Measurements from ENCODE around the gene RAD51B.

The RAD51B gene

DNA sequence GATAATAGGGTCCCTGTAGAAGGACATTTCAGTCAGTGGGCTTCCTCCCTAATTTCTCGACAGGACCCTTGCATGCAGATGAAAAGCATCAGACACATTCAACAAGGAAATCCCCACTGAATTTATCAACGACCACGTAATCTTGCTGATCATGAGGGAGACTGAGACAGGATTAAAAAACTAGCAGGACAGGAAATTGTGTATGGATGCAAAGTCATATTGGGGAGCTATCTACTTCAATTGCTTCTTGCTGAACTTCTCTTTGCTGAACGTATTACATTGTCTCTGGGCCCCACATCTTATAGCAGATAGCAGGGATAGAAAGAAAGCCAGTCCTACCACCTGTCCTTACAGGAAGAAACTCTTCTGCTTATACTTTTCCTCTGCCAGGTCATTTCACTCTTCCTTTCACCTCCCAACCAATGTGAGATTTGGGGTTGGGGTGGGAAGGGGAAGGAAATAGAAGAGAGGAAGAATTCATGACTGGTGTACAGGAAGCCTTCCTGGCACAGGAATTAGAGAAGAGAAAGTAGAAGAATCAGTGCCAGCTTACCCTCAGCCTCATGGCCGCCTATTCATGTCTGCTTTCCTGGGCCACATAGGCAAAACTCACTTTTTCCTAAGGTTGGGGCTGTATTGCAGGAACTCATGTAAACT, 640.0 kb downstream of the RAD51B start:
- no peak for DNase-seq

DNA sequence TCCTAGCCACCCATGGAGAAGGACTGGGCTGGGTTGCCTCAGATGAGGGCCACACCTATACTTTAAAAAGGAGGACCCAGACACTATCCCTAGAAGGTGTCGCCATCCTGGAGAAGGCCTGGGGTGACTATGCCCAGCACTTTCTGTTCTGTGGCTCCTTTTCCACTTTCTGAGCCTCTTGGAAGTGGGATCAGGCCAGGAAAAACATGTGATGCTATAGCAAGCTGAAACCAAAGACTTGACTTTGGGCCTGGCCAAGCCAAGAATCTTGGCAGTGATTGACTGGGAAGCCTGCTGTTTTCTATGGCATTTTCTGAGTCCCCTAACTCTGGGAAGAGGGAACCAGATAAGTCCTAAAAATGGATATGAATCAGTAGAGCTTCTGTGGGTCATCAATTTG, 641.0 kb downstream of the RAD51B start:
- no peak for DNase-seq

DNA sequence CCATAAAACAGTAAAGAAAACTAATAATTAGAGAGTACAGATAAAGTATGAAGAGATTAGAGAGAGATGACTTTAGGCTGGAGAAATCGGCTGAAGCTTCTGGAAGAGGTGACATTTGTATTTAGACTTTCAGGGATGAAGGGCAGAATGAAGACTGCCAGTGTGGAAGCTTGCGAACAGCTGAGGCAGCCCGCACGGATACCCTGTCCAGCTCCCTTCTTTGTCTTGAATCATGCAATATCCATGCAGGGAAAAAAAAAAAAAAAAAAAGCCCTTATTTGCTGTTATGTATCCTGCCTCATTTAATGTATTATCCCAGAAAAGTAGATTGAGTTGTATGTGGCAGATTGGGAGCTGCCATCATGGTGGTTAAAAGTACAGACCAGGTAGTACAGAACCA, 641.5 kb downstream of the RAD51B start:
- DNase-seq = no peak

GRCh38 chr14:68462683-68463082, 643.1 kb downstream of the RAD51B start:
- DNase-seq = no peak

- no peak for DNase-seq
Observed at GRCh38 chr14:68463299-68463698, 643.7 kb downstream of the RAD51B start.

- DNase-seq = no peak
Observed at GRCh38 chr14:68463705-68464374, 644.3 kb downstream of the RAD51B start.

GRCh38 chr14:68464711-68465110, 645.1 kb downstream of the RAD51B start:
- DNase-seq = no peak

GRCh38 chr14:68466491-68466977, 647.0 kb downstream of the RAD51B start:
- DNase-seq = no peak

GRCh38 chr14:68467425-68467824, 647.8 kb downstream of the RAD51B start:
- DNase-seq = no peak

DNA sequence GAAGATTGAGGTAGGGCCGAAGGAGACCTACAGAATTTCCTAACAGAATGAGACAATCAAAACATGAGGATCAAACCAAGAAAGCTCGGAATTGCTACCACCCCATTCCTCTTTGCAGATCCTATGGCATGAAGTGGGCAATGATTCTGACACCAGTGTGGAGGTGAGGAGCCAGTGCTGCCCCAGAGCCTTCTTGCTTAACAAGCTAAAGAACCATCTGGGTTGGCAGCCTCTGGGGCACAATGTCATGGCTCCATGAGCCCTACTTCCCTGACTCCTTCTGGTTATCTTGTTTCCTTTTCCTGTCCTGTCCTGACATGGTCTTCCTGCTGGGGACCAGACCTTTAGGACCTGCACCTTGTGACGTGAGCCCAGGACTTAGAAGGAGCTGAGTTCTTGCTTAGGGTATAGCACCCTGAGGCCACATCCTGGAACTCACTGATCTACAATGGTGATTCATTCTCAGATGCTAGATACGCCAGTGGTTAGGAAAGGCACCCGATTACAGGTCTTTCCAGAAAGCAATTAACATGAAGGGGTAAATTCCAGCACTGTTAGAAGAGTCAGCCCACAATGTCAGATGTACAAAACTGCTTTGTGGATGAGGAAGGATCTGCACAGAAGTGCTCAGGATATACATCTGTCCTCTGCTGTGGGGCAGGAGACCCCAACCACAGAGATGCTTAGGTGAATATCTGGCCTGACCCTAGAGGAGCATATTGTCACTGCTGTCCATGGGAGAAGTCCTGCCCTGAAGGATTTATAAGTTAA, 649.0 kb downstream of the RAD51B start:
- DNase-seq = peak; percentile 22

DNA sequence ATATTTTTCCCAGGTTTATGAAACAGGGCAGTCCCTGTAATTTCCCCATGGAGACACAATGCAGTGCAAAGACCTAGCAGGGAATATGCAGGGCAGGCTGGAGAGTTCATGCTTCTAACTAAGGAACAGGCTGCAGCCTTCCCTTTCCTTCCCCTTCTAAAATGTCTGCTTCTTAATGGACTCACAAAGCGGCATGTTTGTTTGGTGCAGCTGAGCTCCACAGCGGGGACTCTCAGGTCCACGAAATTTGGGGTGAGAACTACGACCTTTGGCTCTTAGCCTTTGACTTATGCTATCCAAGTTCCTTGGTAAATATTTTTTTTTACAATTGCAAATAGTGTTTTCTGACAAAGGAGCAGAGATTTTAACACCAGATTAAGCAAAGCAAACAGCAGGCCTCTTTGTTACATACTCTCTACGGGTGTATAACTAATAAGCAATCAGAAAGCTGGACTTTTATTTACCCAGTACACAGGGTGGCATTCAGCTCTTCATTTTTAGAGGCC, 649.7 kb downstream of the RAD51B start:
- no peak for DNase-seq

GRCh38 chr14:68470361-68470760, 650.8 kb downstream of the RAD51B start:
- no peak for DNase-seq

GRCh38 chr14:68471029-68471963, 651.7 kb downstream of the RAD51B start:
- DNase-seq = no peak

- no peak for DNase-seq
Observed at GRCh38 chr14:68471964-68472508, 652.5 kb downstream of the RAD51B start.

DNA sequence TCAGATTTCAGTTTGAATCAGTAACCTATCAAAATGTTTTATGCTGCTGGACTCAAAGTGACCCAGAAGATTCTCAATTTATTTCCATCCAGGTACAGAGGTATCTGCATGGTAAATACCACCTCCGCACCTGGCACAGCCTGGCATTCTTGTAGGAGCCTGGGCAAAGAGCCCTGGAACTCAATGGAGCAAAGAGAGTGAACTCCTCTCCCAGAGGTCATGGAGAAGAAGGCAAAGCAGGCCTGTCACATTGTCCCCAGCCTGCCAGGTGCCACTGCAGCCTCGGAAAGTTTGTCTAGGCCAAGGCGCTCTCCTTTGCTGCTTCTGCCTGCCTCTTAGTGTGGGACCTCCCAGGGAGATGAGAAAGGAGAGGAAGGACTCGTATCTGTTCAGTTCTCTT, 653.5 kb downstream of the RAD51B start:
- no peak for DNase-seq

DNA sequence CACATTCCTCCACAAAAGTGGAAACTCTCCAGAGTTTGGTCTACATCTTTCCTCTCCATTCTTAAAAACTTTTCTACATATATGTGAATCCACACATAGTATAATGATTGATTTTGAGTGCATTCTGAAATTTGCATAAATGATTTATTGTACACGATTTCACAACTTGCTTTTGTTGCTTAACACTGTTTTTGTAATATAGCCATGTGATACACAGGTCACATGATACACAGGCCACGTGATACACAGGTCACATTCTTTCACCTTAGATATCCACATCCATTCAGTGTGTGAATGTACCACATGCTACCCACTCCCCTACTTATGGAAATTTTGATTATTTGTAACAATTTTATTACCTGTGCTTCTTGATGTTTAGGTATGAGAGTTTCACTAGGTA, 654.2 kb downstream of the RAD51B start:
- no peak for DNase-seq

DNA sequence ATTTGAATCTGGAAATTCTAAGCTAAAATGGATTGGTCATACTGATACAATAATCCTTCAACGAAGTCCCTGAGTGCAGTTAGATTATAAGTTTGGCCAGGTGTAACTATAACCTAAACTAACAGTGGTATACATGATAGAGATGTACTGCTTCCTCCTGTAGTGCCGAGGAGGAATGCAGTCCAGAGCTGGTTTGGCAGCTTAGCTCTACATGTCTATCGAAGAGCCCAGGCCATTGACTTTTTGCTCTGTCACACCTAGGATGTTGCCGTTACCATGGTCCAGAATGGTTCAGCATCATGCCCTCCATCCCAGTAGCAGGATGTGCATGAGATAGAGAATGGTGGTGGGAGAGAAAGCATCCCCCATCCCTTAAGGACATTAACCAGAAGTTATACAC, 655.2 kb downstream of the RAD51B start:
- no peak for DNase-seq

- DNase-seq = no peak
Observed at GRCh38 chr14:68475802-68476201, 656.2 kb downstream of the RAD51B start.

DNA sequence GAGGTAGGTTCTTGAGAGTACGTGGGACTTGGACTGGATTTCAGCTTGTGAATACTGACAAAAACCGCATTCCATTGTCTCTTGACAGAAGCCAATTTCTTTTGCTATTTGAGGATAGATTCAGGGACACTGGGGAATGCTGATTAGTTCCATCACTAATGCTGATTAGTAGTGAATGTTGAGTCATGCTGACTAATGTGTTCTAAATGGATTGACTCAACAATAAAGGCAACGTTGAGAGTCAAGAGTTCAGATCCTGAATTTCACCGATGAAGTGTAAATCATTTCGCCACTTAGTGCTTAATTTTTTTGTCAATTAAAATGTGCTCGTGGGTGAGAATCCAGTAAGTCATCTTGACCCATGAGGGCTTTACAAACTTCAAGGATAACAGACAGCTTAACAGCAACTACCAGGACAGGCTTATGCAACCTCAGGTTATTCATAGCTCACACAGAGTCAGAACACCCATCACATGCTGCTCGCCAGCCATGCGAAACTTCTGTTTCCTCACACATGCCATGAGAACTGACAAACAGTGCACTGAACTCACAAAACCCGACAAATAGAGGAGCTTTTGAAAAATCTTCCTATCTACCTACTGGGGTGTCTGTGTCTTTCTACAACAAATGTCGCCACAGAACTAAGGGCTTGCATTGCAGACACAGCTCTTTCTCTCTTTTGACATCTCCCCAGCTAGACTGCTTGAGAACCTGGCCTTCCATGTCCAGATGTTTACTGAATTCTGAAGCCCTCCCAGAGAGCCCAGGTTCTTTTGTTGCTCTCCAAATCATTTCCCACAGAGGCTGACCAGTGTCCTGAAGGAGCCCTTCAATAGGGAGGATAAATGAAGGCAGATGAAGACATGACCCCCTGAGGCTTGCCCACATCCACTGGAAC, 656.9 kb downstream of the RAD51B start:
- peak; percentile 7 for DNase-seq

DNA sequence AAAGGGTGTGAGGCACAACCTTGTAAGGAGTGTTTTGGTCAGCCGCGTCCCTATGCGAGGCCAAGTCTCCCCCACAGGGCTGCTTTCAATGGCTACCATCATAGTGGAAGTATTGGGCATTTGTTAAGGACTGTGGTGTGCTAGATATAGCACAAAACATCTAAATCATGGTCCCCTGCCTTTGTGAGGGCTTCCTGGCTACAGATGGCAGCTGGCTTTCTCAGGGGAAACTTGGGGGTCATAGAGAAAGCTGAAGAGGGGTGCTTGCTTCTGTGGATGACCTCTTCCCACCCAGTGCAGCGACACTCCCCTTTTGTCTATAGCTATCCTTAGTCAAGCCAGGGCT, 657.5 kb downstream of the RAD51B start:
- DNase-seq = no peak

DNA sequence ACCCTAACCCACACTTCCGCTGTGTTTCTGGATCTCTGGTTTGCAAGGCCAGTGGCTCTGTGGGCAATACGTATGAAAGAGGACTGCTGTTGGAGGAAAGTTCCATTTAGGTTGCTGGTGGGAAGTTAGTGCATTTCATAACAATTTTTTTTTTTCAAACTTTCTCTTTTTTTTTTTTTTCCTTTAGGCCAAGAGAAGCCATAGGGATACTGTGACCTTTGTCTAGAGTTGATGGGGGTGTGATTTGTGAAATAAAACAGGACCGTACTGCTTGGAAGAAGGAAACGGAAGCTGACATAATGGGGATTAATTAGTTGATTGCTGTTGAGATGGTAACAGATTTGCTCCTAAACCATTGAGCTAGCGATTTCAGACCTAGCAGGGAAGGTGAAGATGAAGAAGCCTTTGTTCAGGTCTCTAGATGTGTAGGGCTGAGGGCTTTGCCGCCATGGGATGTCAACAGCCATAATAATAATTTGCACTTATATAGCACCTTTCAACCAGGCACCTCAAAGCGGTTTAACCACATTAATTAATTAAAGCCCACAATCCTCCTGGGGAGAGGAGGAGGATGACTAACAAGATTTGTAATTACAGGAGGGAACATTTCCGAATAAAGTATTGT, 658.0 kb downstream of the RAD51B start:
- no peak for DNase-seq

All from CD4-positive, alpha-beta T cell treated with Interleukin-17A for 1 hour (primary cell).